Measurements from ENCODE around the gene KRT2.

GRCh38 chr12:52606581-52607218 lies 45.3 kb downstream of the KRT2 start:
- no peak for TF ChIP-seq CTCF (IDR thresholded peaks at IDR 0.05; ENCODE audit: insufficient read depth, low read depth, low read length)
- TF ChIP-seq EZH2 (IDR thresholded peaks at IDR 0.05; ENCODE audit: insufficient read depth, low read length), result no peak

All from astrocyte (in vitro differentiated cells and primary cell).